NCI-H146 treated with DMSO at 0.1 percent for 48 hours (cell line): ENCODE data around the gene STAT1.

Experiments
- DNase-seq: peaks from one replicate; lab custom pipeline; 2025; ENCODE audit not compliant: unreplicated experiment; lab: John Stamatoyannopoulos, UW

Gene STAT1

DNA sequence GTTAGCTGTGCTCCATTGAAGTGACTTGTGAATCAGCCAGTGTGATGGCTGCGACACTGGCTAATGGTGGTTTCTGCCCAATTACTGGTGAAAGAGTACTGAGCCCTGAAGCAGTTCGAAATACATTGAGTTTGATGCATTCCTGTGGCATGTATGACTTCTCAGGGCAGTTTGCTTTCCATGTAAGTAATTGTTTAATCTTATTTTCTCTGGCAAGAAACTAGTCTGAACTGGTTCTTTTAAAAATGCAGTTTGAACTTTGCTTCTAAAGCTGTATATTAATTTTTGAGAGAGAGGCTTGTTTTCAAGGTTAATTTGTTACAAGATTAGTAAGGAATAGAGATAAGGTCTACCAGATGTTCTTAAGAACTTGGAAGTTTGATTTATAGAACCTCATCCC lies 86.7 kb downstream of the STAT1 start:
- no peak for DNase-seq

DNA sequence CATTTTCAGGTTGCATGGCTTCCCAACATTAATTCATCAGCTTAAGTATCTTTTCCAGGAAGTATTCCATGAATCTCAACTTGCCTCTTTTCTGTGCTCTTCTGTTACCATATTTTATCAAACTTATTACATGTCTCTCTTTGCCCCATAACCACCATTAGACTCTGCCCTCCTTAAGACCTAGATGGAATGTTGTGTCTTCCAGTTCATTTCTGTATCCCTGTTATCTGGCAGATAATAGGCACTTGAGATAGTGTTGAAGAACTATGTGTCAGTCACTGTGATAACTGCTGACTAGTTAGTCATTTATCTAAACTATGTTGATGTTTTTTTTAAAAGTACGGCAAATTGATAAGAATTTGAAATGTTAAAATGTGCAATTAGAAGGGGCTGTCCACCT lies 91.6 kb downstream of the STAT1 start:
- no peak for DNase-seq

DNA sequence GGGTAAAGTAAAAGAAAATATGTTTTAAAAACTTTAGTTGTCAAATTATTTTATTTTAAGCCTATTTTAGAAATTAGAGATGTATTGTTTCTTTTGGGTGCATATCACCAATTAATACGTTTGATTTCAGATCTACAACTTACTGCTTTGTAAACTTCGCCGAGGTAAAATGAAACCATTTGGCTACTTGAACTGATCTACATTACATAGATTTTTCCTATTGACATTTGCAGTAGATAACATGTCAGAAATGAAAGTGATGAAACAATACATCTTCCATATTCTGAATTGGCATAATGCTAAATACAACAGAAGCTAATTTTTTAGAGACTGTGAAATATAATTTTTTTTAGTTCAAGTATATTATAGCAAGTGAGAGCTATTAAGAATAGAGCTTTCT lies 93.9 kb downstream of the STAT1 start:
- no peak for DNase-seq
